ENCODE results near the gene SERPINA4.
"Not testable (repeated sequence)": the region's sequence is repeated elsewhere in the genome, so short reads cannot be mapped to it uniquely, and the experiment has no call there.

SERPINA4 gene

GRCh38 chr14:94594441-94594840 lies 33.2 kb downstream of the SERPINA4 start:
- DNase-seq: no peak

- DNase-seq: no peak
Measured at GRCh38 chr14:94595912-94596311, 34.7 kb downstream of the SERPINA4 start.

- no peak for DNase-seq
Measured at GRCh38 chr14:94596361-94596760, 35.1 kb downstream of the SERPINA4 start.

GRCh38 chr14:94597788-94598187 lies 36.5 kb downstream of the SERPINA4 start:
- no peak for DNase-seq

GRCh38 chr14:94598506-94598815 lies 37.2 kb downstream of the SERPINA4 start:
- no peak for DNase-seq

- no peak for DNase-seq
Measured at GRCh38 chr14:94598816-94599655, 37.8 kb downstream of the SERPINA4 start.

GRCh38 chr14:94599656-94600004 lies 38.4 kb downstream of the SERPINA4 start:
- no peak for DNase-seq

GRCh38 chr14:94600148-94600545 lies 38.9 kb downstream of the SERPINA4 start:
- DNase-seq: no peak

- no peak for DNase-seq
Measured at GRCh38 chr14:94601884-94602391, 40.7 kb downstream of the SERPINA4 start.

- DNase-seq: no peak
Measured at GRCh38 chr14:94602722-94603121, 41.5 kb downstream of the SERPINA4 start.

GRCh38 chr14:94605361-94605760 lies 44.1 kb downstream of the SERPINA4 start:
- no peak for DNase-seq

GRCh38 chr14:94608966-94609365 lies 47.7 kb downstream of the SERPINA4 start:
- DNase-seq: not testable (repeated sequence)

- no peak for DNase-seq
Measured at GRCh38 chr14:94611179-94611578, 49.9 kb downstream of the SERPINA4 start.

GRCh38 chr14:94612174-94612573 lies 50.9 kb downstream of the SERPINA4 start, which contains the start of gene SERPINA3:
TSS of gene SERPINA3 (plus strand) at chr14:94612391. CDS start at chr14:94614442, 2,051 bp downstream.
- DNase-seq: no peak

GRCh38 chr14:94612580-94613554 lies 51.6 kb downstream of the SERPINA4 start:
- DNase-seq: no peak

- DNase-seq: no peak
Measured at GRCh38 chr14:94613720-94614644, 52.7 kb downstream of the SERPINA4 start.

- DNase-seq: no peak
Measured at GRCh38 chr14:94614802-94615201, 53.6 kb downstream of the SERPINA4 start.

GRCh38 chr14:94615254-94615653 lies 54.0 kb downstream of the SERPINA4 start:
- no peak for DNase-seq

GRCh38 chr14:94615823-94616570 lies 54.8 kb downstream of the SERPINA4 start:
- no peak for DNase-seq

GRCh38 chr14:94617366-94617941 lies 56.2 kb downstream of the SERPINA4 start:
- no peak for DNase-seq
